HCT116 (cell line): ENCODE results near the gene FRMD4A. TPM values are rescaled to one million over a fixed set of nuclear protein-coding genes. Genes with fewer than 3 reads are reported as not detected.

Experiments
- ATAC-seq: fragments of 200-7000 bp; cut with Tn5 transposase; 2 replicates; pipeline ENCODE4 v1.9.1; 2020; ENCODE audit warnings: mild to moderate bottlenecking, moderate library complexity
- BruUV-seq: library from RNA; stranded (reverse); fragments of 400-500 nt; replicated peaks from 2 replicates; lab custom pipeline; 2021; lab: Mats Ljungman, UMichigan
- CTCF ChIA-PET: fragments of 300-600 bp; sonication (Branson Sonifier 250); formaldehyde crosslinking; loops from one replicate; lab custom pipeline; 2021; ENCODE audit warnings: antibody characterized with exemption; lab: Charles Lee
- POLR2A ChIA-PET: fragments of 300-600, 350-600 bp; sonication (Branson Sonifier 250); formaldehyde crosslinking; loops from one replicate; lab custom pipeline; 2021; ENCODE audit warnings: antibody characterized with exemption; lab: Charles Lee
- RAD21 ChIA-PET, 2 experiments: fragments of 300-600 bp; sonication (Branson Sonifier 250); formaldehyde crosslinking; loops; one replicate each; lab custom pipeline; 2023; ENCODE audit warnings: low total read pairs in 2 of 2; ENCODE audit not compliant: uncharacterized antibody in 2 of 2, unreplicated experiment in 2 of 2, low non-redundant PET in 1 of 2; lab: Charles Lee
- DNase-seq: peaks from one replicate; pipeline ENCODE4 v3.0.0-alpha.2; 2010; ENCODE audit warnings: low read depth, low spot score
- H2AFZ ChIP-seq: fragments of 200-600 bp; shearing (Covaris generic), sonication (generic); 2 replicates; pipeline ENCODE4 v1.6.1; 2017; ENCODE audit warnings: low read depth, mixed run types, mixed read lengths, antibody characterized with exemption, low read length; ENCODE audit not compliant: poor library complexity, severe bottlenecking
- H3K27ac ChIP-seq: 2 replicates; pipeline ENCODE4 v1.5.1; 2012; ENCODE audit warnings: low read depth, low read length
- H3K27me3 ChIP-seq: fragments of 200-600 bp; sonication (generic); 2 replicates; pipeline ENCODE4 v1.6.1; 2016; ENCODE audit warnings: mixed run types, low read length, mixed read lengths; ENCODE audit not compliant: insufficient read depth
- H3K36me3 ChIP-seq, 2 experiments: fragments of 200-500 bp in 1 of 2; fragments of 200-600 bp in 1 of 2; sonication (Bioruptor generic) in 1 of 2; sonication (generic) in 1 of 2; 2 replicates each; pipeline versions ENCODE4 v1.5.1 to v1.6.1; 2014 to 2016; ENCODE audit warnings: low read length in 2 of 2, inconsistent platforms in 1 of 2, mixed read lengths in 1 of 2, mixed run types in 1 of 2; ENCODE audit not compliant: insufficient read depth in 2 of 2, control insufficient read depth in 1 of 2
- H3K4me1 ChIP-seq, 2 experiments: fragments of 200-600 bp in 1 of 2; sonication (generic) in 1 of 2; 2 replicates each; pipeline versions ENCODE4 v1.5.1 to v1.6.1; 2012 to 2017; ENCODE audit warnings: low read length in 2 of 2, inconsistent platforms in 1 of 2, mild to moderate bottlenecking in 1 of 2, mixed read lengths in 1 of 2, mixed run types in 1 of 2, moderate library complexity in 1 of 2; ENCODE audit not compliant: insufficient read depth in 2 of 2, control insufficient read depth in 1 of 2
- H3K4me2 ChIP-seq: fragments of 200-600 bp; sonication (generic); 2 replicates; pipeline ENCODE4 v1.6.1; 2017; ENCODE audit warnings: mixed run types, low read length, mixed read lengths
- H3K4me3 ChIP-seq, 2 experiments: fragments of 200-600 bp in 1 of 2; sonication (generic) in 1 of 2; replicated peaks in 1 of 2; 2 replicates each; pipeline ENCODE4 v1.5.1; 2011 to 2016; ENCODE audit warnings: low read length in 2 of 2, control low read depth in 1 of 2, low read depth in 1 of 2, mild to moderate bottlenecking in 1 of 2, mixed read lengths in 1 of 2, mixed run types in 1 of 2
- H3K79me2 ChIP-seq: fragments of 200-600 bp; sonication (generic); 2 replicates; pipeline ENCODE4 v1.6.1; 2017; ENCODE audit warnings: mild to moderate bottlenecking, mixed run types, low read length, moderate library complexity, mixed read lengths; ENCODE audit not compliant: insufficient read depth
- H3K9ac ChIP-seq: fragments of 200-600 bp; sonication (generic); 2 replicates; pipeline ENCODE4 v1.6.1; 2016; ENCODE audit warnings: low read length, mixed read lengths
- H3K9me2 ChIP-seq: fragments of 200-600 bp; sonication (generic), shearing (Covaris generic); 2 replicates; pipeline ENCODE4 v1.6.1; 2017; ENCODE audit warnings: mixed run types, mild to moderate bottlenecking, moderate library complexity; ENCODE audit not compliant: insufficient read depth
- H3K9me3 ChIP-seq, 2 experiments: fragments of 200-500 bp in 1 of 2; fragments of 200-600 bp in 1 of 2; sonication (Bioruptor generic) in 1 of 2; sonication (generic) in 1 of 2; 2 replicates each; pipeline ENCODE4 v1.6.1; 2014 to 2017; ENCODE audit warnings: low read length in 2 of 2, mixed read lengths in 2 of 2, inconsistent platforms in 1 of 2, low read depth in 1 of 2, mild to moderate bottlenecking in 1 of 2, mixed run types in 1 of 2, moderate library complexity in 1 of 2; ENCODE audit not compliant: control insufficient read depth in 1 of 2, insufficient read depth in 1 of 2
- H4K20me1 ChIP-seq: fragments of 200-600 bp; sonication (generic), shearing (Covaris generic); 2 replicates; pipeline ENCODE4 v1.6.1; 2017; ENCODE audit warnings: mixed run types, mild to moderate bottlenecking, moderate library complexity; ENCODE audit not compliant: insufficient read depth
- ATF3 ChIP-seq: IDR thresholded peaks from 2 replicates; pipeline ENCODE4 v1.6.1; 2012
- CBX3 ChIP-seq: IDR thresholded peaks from 2 replicates; pipeline ENCODE4 v1.6.1; 2012; ENCODE audit warnings: low read depth
- CTCF ChIP-seq, 3 experiments: fragments of 200-600 bp in 1 of 3; sonication (generic) in 1 of 3; IDR thresholded peaks in 2 of 3; conservative IDR thresholded peaks in 1 of 3; 2 replicates each; pipeline ENCODE4 v1.5.1; 2012 to 2017; ENCODE audit warnings: low read depth in 2 of 3, low read length in 2 of 3, antibody characterized with exemption in 1 of 3, borderline replicate concordance in 1 of 3, control low read depth in 1 of 3, mild to moderate bottlenecking in 1 of 3, mixed read lengths in 1 of 3, mixed run types in 1 of 3, moderate library complexity in 1 of 3; ENCODE audit not compliant: insufficient read depth in 1 of 3
- EGR1 ChIP-seq: IDR thresholded peaks from 2 replicates; pipeline ENCODE4 v1.6.1; 2012; ENCODE audit warnings: low read depth
- ELF1 ChIP-seq: IDR thresholded peaks from 2 replicates; pipeline ENCODE4 v1.6.1; 2012; ENCODE audit warnings: low read depth, borderline replicate concordance
- EZH2 ChIP-seq: fragments of 200-600 bp; sonication (generic); IDR thresholded peaks from 2 replicates; pipeline ENCODE4 v1.6.1; 2017; ENCODE audit warnings: antibody characterized with exemption, mixed run types
- EZH2phosphoT487 ChIP-seq: fragments of 200-600 bp; IDR thresholded peaks from 2 replicates; pipeline ENCODE4 v1.6.1; 2018; ENCODE audit warnings: antibody characterized with exemption, borderline replicate concordance
- FOSL1 ChIP-seq: IDR thresholded peaks from 2 replicates; pipeline ENCODE4 v1.6.1; 2012; ENCODE audit warnings: low read depth
- JUND ChIP-seq: IDR thresholded peaks from 2 replicates; pipeline ENCODE4 v1.6.1; 2012
- MAX ChIP-seq: IDR thresholded peaks from 2 replicates; pipeline ENCODE4 v1.6.1; 2012
- POLR2AphosphoS5 ChIP-seq: IDR thresholded peaks from 2 replicates; pipeline ENCODE4 v1.6.1; 2011; ENCODE audit warnings: mild to moderate bottlenecking, low read depth, low read length, moderate library complexity
- RAD21 ChIP-seq: IDR thresholded peaks from 2 replicates; pipeline ENCODE4 v1.6.1; 2012; ENCODE audit warnings: low read depth, mild to moderate bottlenecking
- REST ChIP-seq: IDR thresholded peaks from 2 replicates; pipeline ENCODE4 v1.6.1; 2012; ENCODE audit warnings: low read depth
- SIN3A ChIP-seq: IDR thresholded peaks from 2 replicates; pipeline ENCODE4 v1.6.1; 2012; ENCODE audit warnings: low read depth
- SP1 ChIP-seq: IDR thresholded peaks from 2 replicates; pipeline ENCODE4 v1.6.1; 2012; ENCODE audit warnings: low read depth
- TCF7L2 ChIP-seq: IDR thresholded peaks from 2 replicates; pipeline ENCODE4 v1.7.0; 2011; ENCODE audit warnings: borderline replicate concordance, inconsistent platforms; ENCODE audit not compliant: insufficient read depth, insufficient read length; ENCODE audit errors: extremely low read depth
- ZBTB33 ChIP-seq: IDR thresholded peaks from 2 replicates; pipeline ENCODE4 v1.6.1; 2011; ENCODE audit warnings: mild to moderate bottlenecking, low read length, moderate library complexity; ENCODE audit not compliant: insufficient replicate concordance; ENCODE audit errors: extremely low read depth
- ZFX ChIP-seq: fragments of 450-650 bp; IDR thresholded peaks from 2 replicates; pipeline ENCODE4 v1.6.1; 2017
- ZNF274 ChIP-seq: fragments of 200-500 bp; sonication (Bioruptor generic); IDR thresholded peaks from 2 replicates; pipeline ENCODE4 v1.6.1; 2014; ENCODE audit warnings: mild to moderate bottlenecking, low read depth, low read length, inconsistent platforms
- intact Hi-C: fragments of 100-400 bp; cut with micrococcal nuclease; formaldehyde crosslinking; loops from 2 replicates; pipeline ENCODE4 v1.10.0; 2022
- total RNA-seq: library from RNA; stranded (reverse); gene quantifications from one replicate; pipeline ENCODE4 v1.2.1, GENCODE V29; 2021; ENCODE audit not compliant: unreplicated experiment

The FRMD4A gene
- total RNA-seq, 1 experiment from 2014 or later, result 0.20 TPM

- H4K20me1 ChIP-seq, result no peaks in the 10 kb centered on the region
- H3K27ac ChIP-seq, result no peak overlapping the region
- H3K4me2 ChIP-seq, result no peak overlapping the region
- H2AFZ ChIP-seq, result no peak overlapping the region
- no peak overlapping the region for H3K4me3 ChIP-seq
- ATAC-seq (no peak), DNase-seq (no peak)
- RAD21 ChIA-PET, result no interaction called here
- no peaks in the 10 kb centered on the region for H3K9me2 ChIP-seq
- no peak overlapping the region for H3K9ac ChIP-seq
- POLR2A ChIA-PET, result no interaction called here
- no peaks in the 10 kb centered on the region for H3K79me2 ChIP-seq
- peaks cover 53% of the 10 kb centered on the region for H3K27me3 ChIP-seq
- intact Hi-C loops, result loop anchor here (10.0 kb wide), 1 partner anchor 398 kb away; no protein-coding TSS in a partner anchor
- no peaks in the 10 kb centered on the region for H3K9me3 ChIP-seq
- TF ChIP-seq CBX3 (no peak), EZH2 (no peak), EZH2phosphoT487 (no peak), RAD21 (no peak), ATF3 (no peak), REST (no peak), MAX (no peak), TCF7L2 (no peak), ZBTB33 (no peak), SIN3A (no peak), EGR1 (no peak), ELF1 (no peak), FOSL1 (no peak), ZNF274 (no peak), ZFX (no peak), POLR2AphosphoS5 (no peak), CTCF (IDR thresholded peaks at IDR 0.05 in 2 of 3, conservative IDR thresholded peaks at IDR 0.05 in 1 of 3; ENCODE audit: borderline replicate concordance in 1 of 3, insufficient read depth in 1 of 3, low read depth in 2 of 3, low read length in 2 of 3) (no peak), JUND (no peak), SP1 (no peak)
- BruUV-seq, result no TSS peak
- no peaks in the 10 kb centered on the region for H3K4me1 ChIP-seq
- no peaks in the 10 kb centered on the region for H3K36me3 ChIP-seq
- CTCF ChIA-PET, result no interaction called here
Observed at GRCh38 chr10:14182781-14183180, 147.9 kb downstream of the FRMD4A start.
